Thyroid gland (tissue), 4 donors: Measurements from ENCODE around the gene KCNH6. TPM values are rescaled to one million over a fixed set of nuclear protein-coding genes. Genes with fewer than 3 reads are reported as not detected.

Experiments used
- DNase-seq, 2 donors: peaks; one replicate each; pipeline ENCODE4 v3.0.0-alpha.2; 2019
- H3K27ac ChIP-seq, 3 donors: fragments of 200-600 bp; sonication (generic); 1 replicate in 2 of 3; 2 replicates in 1 of 3; pipeline ENCODE4 v1.5.1; 2016 to 2019; ENCODE audit warnings: mild to moderate bottlenecking in 1 of 3, moderate library complexity in 1 of 3
- H3K27me3 ChIP-seq: fragments of 200-600 bp; sonication (generic); one replicate; pipeline ENCODE4 v1.5.1; 2019
- H3K36me3 ChIP-seq, 2 donors: fragments of 200-600 bp; sonication (generic); one replicate each; pipeline ENCODE4 v1.5.1; 2016 to 2019
- H3K4me1 ChIP-seq, 2 donors: fragments of 200-600 bp; sonication (generic); one replicate each; pipeline ENCODE4 v1.5.1; 2017 to 2019
- H3K4me3 ChIP-seq, 3 donors: fragments of 200-600 bp; sonication (generic); replicated peaks in 1 of 3; 1 replicate in 2 of 3; 2 replicates in 1 of 3; pipeline ENCODE4 v1.5.1; 2016; ENCODE audit warnings: mild to moderate bottlenecking in 1 of 3
- H3K9me3 ChIP-seq: fragments of 200-600 bp; sonication (generic); one replicate; pipeline ENCODE4 v1.5.1; 2017
- POLR2A ChIP-seq, 2 donors: fragments of 450-650 bp; IDR thresholded peaks; one replicate each; pipeline ENCODE4 v1.6.1; 2017; ENCODE audit warnings: antibody characterized with exemption in 2 of 2, mild to moderate bottlenecking in 2 of 2, moderate library complexity in 1 of 2
- WGBS, 2 donors: methylation state at CpG; one replicate each; pipeline ENCODE4 v1.1.5; 2017; 5-methylcytosine and 5-hydroxymethylcytosine counted together
- intact Hi-C: fragments of 100-400 bp; cut with DNase I; formaldehyde crosslinking; loops from one replicate; pipeline ENCODE4 v1.15.1; 2023
- total RNA-seq, 4 donors: library from RNA; depleted of rRNA; stranded (reverse); fragments of >200 nt; gene quantifications; one replicate each; pipeline ENCODE4 v1.2.3, GENCODE V29; 2016
- TF ChIP-seq, protein P1 (sequence below), 6 experiments: fragments of 200-600 bp in 3 of 6; fragments of 450-650 bp in 3 of 6; sonication (generic) in 3 of 6; IDR thresholded peaks; one replicate each; pipeline ENCODE4 v1.5.1; 2016 to 2019; ENCODE audit warnings: antibody characterized with exemption in 6 of 6, mild to moderate bottlenecking in 2 of 6, inconsistent platforms in 1 of 6, moderate library complexity in 1 of 6

Gene KCNH6
- total RNA-seq, 4 donors from 2014 or later, result 0.67 TPM; not detected in 3

DNA sequence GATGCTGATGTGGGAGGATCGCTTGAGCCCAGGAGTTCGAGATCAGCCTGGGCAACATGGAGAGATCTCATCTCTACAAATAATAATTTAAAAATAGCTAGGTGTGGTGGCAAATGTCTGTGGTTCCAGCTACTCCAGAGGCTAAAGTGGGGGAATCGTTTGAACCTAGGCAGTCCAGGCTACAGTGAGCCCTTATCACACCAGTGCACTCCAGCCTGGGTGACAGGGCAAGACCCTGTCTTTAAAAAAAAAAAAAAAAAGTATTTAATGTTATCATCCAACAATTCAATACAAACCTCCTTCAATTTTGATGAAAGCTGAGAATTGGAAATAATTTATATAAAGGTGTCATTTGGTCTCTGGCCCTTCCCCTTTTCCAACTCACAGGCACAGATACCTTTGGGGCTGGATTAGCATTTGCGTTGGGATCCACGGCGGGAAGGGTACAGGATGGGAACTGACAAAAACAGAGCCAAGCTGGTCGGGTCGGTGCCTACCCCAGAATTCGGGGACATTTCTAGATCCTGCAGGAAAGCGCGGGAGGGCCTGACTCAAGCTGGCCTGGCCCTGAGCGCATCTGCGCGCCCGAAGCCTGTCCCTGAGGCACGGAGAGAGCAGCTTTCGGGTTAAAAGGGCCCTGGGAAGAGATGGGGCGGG, 26.3 kb downstream of the KCNH6 start:
- H3K4me1 ChIP-seq, result peaks cover 25 to 27% of the 10 kb centered on the region in 2 donors
- H3K27ac ChIP-seq, result peak overlapping the region; percentile 62 to 83 (median 75)
- H3K36me3 ChIP-seq, result no peaks in the 10 kb centered on the region
- no peaks in the 10 kb centered on the region for H3K9me3 ChIP-seq
- 25 to 32% methylated on average over 11 to 17 of the region's 18 CpGs for whole genome bisulfite sequencing, 2 donors
- DNase-seq, result no peak
- H3K27me3 ChIP-seq, result no peaks in the 10 kb centered on the region
- intact Hi-C loops, result no loop called here
- no peak for TF ChIP-seq POLR2A (IDR thresholded peaks at IDR 0.05)
- TF ChIP-seq, protein P1, sequence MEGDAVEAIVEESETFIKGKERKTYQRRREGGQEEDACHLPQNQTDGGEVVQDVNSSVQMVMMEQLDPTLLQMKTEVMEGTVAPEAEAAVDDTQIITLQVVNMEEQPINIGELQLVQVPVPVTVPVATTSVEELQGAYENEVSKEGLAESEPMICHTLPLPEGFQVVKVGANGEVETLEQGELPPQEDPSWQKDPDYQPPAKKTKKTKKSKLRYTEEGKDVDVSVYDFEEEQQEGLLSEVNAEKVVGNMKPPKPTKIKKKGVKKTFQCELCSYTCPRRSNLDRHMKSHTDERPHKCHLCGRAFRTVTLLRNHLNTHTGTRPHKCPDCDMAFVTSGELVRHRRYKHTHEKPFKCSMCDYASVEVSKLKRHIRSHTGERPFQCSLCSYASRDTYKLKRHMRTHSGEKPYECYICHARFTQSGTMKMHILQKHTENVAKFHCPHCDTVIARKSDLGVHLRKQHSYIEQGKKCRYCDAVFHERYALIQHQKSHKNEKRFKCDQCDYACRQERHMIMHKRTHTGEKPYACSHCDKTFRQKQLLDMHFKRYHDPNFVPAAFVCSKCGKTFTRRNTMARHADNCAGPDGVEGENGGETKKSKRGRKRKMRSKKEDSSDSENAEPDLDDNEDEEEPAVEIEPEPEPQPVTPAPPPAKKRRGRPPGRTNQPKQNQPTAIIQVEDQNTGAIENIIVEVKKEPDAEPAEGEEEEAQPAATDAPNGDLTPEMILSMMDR (IDR thresholded peaks at IDR 0.05), result no peak
- peak overlapping the region in 2 of 3 donors; percentile 40 to 53 for H3K4me3 ChIP-seq

DNA sequence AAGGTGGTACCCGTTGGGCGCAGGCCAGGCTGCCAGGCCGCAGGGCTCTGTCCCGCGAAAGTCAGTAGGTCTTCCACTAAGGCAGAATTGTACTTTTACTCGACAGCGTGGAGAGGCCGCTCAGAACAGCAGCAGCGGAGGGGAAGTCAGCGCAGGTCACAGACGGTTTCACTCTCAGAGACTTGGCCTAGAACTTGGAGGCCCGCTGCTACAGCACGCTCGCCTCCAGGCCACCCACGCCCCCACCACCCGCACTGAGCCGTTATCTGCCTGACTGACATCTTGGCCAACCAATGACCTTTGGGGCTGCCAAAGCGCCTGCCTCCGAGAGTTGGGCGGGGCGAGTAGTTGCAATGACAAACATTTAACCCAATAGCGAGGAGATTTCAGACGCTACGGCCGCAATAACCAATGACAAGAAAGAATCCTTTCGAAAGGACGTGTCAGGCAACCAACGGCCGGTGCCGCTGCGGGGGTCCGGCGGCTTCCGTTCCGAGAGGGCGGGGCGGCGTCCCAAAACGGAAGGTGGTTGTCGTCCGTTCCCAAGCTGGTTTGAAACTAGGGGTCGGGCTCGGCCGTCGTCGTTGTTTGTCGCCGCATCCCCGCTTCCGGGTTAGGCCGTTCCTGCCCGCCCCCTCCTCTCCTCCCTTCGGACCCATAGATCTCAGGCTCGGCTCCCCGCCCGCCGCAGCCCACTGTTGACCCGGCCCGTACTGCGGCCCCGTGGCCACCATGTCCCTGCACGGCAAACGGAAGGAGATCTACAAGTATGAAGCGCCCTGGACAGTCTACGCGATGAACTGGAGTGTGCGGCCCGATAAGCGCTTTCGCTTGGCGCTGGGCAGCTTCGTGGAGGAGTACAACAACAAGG, 27.0 kb downstream of the KCNH6 start, which contains the start of gene DCAF7:
Gene DCAF7, plus strand, starts transcription at position 532 of the 871 bp plus-strand sequence. Its CDS starts 201 bp downstream, at position 733.
- TF ChIP-seq, protein P1 (IDR thresholded peaks at IDR 0.05), result no peak
- TF ChIP-seq POLR2A (IDR thresholded peaks at IDR 0.05), result peak; percentile 14 to 73
- H3K4me1 ChIP-seq, result peaks cover 27 to 29% of the 10 kb centered on the region in 2 donors
- H3K27me3 ChIP-seq, result no peaks in the 10 kb centered on the region
- DNase-seq, result peak; percentile 99
- intact Hi-C loops, result no loop called here
- peak within 1 kb of the TSS; percentile 65 to 99 (median 85) for H3K4me3 ChIP-seq
- H3K36me3 ChIP-seq, result no peaks in the 10 kb centered on the region
- no peaks in the 10 kb centered on the region for H3K9me3 ChIP-seq
- peak within 1 kb of the TSS; percentile 62 to 86 (median 83) for H3K27ac ChIP-seq
- WGBS, 2 donors, result 0% methylated on average over 30 to 42 of the region's 72 CpGs

DNA sequence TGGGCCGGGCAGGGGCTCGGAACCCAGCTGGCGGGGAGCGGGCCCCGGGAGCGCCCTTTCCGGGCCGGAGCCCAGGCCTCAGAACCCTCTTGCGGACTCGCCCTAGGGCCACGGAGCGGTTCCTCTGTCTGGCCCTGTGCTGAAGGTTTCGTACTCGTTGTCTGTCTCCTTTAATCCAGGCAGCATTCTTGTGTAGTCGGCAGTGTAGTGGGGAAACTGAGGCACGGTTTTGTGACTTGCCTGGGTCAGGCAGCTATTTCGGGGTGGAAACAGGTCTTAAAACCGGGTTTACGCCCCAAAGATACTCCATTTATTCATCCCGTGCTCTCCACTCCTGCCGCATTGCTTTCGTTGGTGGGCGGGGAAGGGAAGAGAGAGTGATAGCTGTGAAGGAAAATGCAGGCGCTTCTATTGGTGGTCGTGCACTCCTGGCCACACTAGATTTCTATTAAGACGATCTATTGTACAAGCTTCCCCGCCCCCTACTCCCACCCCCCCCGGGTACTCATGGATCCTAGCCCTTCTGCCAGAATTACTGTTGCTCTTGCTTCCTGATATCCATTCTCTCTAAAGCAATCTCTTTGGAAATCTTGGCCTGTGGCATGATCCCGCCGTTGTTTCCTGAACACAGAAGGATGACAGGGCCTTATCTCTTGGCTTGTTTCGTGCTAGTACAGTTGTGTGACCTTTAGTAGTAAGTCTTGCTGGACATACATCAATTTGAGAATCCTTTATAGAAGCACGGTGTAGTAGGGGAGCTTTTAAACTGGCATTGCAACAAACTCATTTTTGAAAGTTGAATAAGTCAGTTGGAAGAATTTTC, 27.9 kb downstream of the KCNH6 start:
- peak in 1 of 2 donors; percentile 9 for DNase-seq
- 2% methylated on average over 18 to 24 of the region's 32 CpGs for WGBS, 2 donors
- peak overlapping the region; percentile 57 to 86 (median 79) for H3K27ac ChIP-seq

DNA sequence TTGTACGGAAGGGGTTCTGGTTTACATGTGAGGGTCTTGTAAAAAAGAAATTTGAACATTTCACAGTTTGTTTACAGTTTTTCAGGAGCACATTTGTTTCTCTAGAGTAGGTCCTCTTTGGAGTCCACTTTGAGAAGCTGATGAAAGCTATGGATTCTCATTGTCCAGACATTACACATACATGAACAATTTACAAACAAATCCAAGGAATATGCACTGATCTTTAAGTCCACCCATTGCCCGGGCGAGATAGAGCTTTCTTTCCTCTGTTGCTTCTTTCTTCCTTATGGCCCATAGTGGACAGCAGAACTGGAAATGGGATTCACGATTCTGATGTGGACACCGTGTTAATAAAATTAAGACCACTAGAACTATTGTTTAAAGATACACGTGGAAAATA, 29.1 kb downstream of the KCNH6 start:
- no peak overlapping the region for H3K27ac ChIP-seq
- WGBS, 2 donors, result 60 to 71% methylated on average over 6 of the region's 6 CpGs
- no peak for DNase-seq
- no peak for TF ChIP-seq POLR2A (IDR thresholded peaks at IDR 0.05)
- TF ChIP-seq, protein P1 (IDR thresholded peaks at IDR 0.05), result no peak
- H3K9me3 ChIP-seq, result no peaks in the 10 kb centered on the region
- H3K4me3 ChIP-seq, result no peak overlapping the region
- no peaks in the 10 kb centered on the region for H3K36me3 ChIP-seq
- intact Hi-C loops, result no loop called here
- H3K27me3 ChIP-seq, result no peaks in the 10 kb centered on the region
- H3K4me1 ChIP-seq, result peaks cover 27 to 29% of the 10 kb centered on the region in 2 donors

More for the DNA sequence above, 27.9 kb downstream of the KCNH6 start:
- intact Hi-C loops, result no loop called here
- H3K4me1 ChIP-seq, result peaks cover 27 to 29% of the 10 kb centered on the region in 2 donors
- H3K27me3 ChIP-seq, result no peaks in the 10 kb centered on the region
- H3K4me3 ChIP-seq, result peak overlapping the region; percentile 65 to 99 (median 85)
- TF ChIP-seq, protein P1 (IDR thresholded peaks at IDR 0.05), result peak in 1 of 6 experiments; percentile 1
- TF ChIP-seq POLR2A (IDR thresholded peaks at IDR 0.05), result no peak
- H3K36me3 ChIP-seq, result no peaks in the 10 kb centered on the region
- H3K9me3 ChIP-seq, result no peaks in the 10 kb centered on the region
